ENCODE results near the gene SYNPR.

SYNPR gene

GRCh38 chr3:63571682-63572081, 293.6 kb downstream of the SYNPR start:
- TF ChIP-seq, protein P1, sequence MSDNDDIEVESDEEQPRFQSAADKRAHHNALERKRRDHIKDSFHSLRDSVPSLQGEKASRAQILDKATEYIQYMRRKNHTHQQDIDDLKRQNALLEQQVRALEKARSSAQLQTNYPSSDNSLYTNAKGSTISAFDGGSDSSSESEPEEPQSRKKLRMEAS (IDR thresholded peaks at IDR 0.05; ENCODE audit: low read depth, low read length): no peak
- TF ChIP-seq POLR2A (IDR thresholded peaks at IDR 0.05; ENCODE audit: extremely low read depth, insufficient read length): no peak
- TF ChIP-seq, protein P2, sequence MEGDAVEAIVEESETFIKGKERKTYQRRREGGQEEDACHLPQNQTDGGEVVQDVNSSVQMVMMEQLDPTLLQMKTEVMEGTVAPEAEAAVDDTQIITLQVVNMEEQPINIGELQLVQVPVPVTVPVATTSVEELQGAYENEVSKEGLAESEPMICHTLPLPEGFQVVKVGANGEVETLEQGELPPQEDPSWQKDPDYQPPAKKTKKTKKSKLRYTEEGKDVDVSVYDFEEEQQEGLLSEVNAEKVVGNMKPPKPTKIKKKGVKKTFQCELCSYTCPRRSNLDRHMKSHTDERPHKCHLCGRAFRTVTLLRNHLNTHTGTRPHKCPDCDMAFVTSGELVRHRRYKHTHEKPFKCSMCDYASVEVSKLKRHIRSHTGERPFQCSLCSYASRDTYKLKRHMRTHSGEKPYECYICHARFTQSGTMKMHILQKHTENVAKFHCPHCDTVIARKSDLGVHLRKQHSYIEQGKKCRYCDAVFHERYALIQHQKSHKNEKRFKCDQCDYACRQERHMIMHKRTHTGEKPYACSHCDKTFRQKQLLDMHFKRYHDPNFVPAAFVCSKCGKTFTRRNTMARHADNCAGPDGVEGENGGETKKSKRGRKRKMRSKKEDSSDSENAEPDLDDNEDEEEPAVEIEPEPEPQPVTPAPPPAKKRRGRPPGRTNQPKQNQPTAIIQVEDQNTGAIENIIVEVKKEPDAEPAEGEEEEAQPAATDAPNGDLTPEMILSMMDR (IDR thresholded peaks at IDR 0.05; ENCODE audit: low read depth, low read length): no peak
- TF ChIP-seq MYC (IDR thresholded peaks at IDR 0.05; ENCODE audit: low read depth, low read length): no peak
- no peak for DNase-seq (ENCODE audit: low read depth)

GRCh38 chr3:63576846-63577245, 298.7 kb downstream of the SYNPR start:
- TF ChIP-seq POLR2A (IDR thresholded peaks at IDR 0.05; ENCODE audit: extremely low read depth, insufficient read length): no peak
- TF ChIP-seq, protein P2 (IDR thresholded peaks at IDR 0.05; ENCODE audit: low read depth, low read length): no peak
- no peak for TF ChIP-seq MYC (IDR thresholded peaks at IDR 0.05; ENCODE audit: low read depth, low read length)
- TF ChIP-seq, protein P1 (IDR thresholded peaks at IDR 0.05; ENCODE audit: low read depth, low read length): no peak
- DNase-seq (ENCODE audit: low read depth): no peak
- no peak overlapping the region for H3K4me3 ChIP-seq (ENCODE audit: low read depth, low read length)

More at GRCh38 chr3:63571682-63572081, 293.6 kb downstream of the SYNPR start:
- H3K4me3 ChIP-seq (ENCODE audit: low read depth, low read length): no peak overlapping the region

DNA sequence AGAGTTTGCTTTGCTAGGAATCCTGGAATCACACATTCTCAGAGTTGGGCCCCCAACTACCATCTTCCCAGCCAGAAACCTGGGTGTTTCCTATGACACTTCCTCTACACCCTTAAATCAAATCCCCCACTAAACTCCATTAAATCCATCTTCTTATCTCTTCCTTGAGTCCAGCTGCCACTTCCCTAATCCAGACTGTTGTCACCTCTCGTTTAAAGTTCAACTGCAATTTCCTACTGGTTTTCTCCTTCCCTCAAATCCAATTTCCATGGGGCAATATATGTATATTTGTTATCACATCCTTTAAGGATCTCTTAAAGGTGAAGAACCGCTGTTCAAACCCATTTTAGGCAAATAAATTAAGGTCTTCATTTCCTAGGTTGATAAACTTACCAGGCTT, 300.8 kb downstream of the SYNPR start:
- TF ChIP-seq POLR2A (IDR thresholded peaks at IDR 0.05; ENCODE audit: extremely low read depth, insufficient read length) (no peak), MYC (IDR thresholded peaks at IDR 0.05; ENCODE audit: low read depth, low read length) (no peak)
- TF ChIP-seq, protein P1 (IDR thresholded peaks at IDR 0.05; ENCODE audit: low read depth, low read length): no peak
- TF ChIP-seq, protein P2 (IDR thresholded peaks at IDR 0.05; ENCODE audit: low read depth, low read length): no peak
- no peak overlapping the region for H3K4me3 ChIP-seq (ENCODE audit: low read depth, low read length)
- DNase-seq (ENCODE audit: low read depth): no peak

- TF ChIP-seq POLR2A (IDR thresholded peaks at IDR 0.05; ENCODE audit: extremely low read depth, insufficient read length) (no peak), MYC (IDR thresholded peaks at IDR 0.05; ENCODE audit: low read depth, low read length) (no peak)
- TF ChIP-seq, protein P1 (IDR thresholded peaks at IDR 0.05; ENCODE audit: low read depth, low read length): no peak
- TF ChIP-seq, protein P2 (IDR thresholded peaks at IDR 0.05; ENCODE audit: low read depth, low read length): no peak
- DNase-seq (ENCODE audit: low read depth): no peak
- no peak overlapping the region for H3K4me3 ChIP-seq (ENCODE audit: low read depth, low read length)
Measured at GRCh38 chr3:63580151-63580550, 302.0 kb downstream of the SYNPR start.

GRCh38 chr3:63582943-63583500, 304.9 kb downstream of the SYNPR start:
- no peak overlapping the region for H3K4me3 ChIP-seq (ENCODE audit: low read depth, low read length)
- DNase-seq (ENCODE audit: low read depth): no peak
- TF ChIP-seq MYC (IDR thresholded peaks at IDR 0.05; ENCODE audit: low read depth, low read length) (no peak), POLR2A (IDR thresholded peaks at IDR 0.05; ENCODE audit: extremely low read depth, insufficient read length) (no peak)
- TF ChIP-seq, protein P2 (IDR thresholded peaks at IDR 0.05; ENCODE audit: low read depth, low read length): no peak
- TF ChIP-seq, protein P1 (IDR thresholded peaks at IDR 0.05; ENCODE audit: low read depth, low read length): no peak

Data from NB4 (cell line).